GM12878 (cell line): ENCODE results near the gene SMIM28. TPM values are rescaled to one million over a fixed set of nuclear protein-coding genes. Genes with fewer than 3 reads are reported as not detected.
A peak's percentile ranks its signal among the peaks of the same experiment; 100 is the strongest.

Source experiments
- ATF7 ChIP-seq: fragments of 450-650 bp; IDR thresholded peaks from 2 replicates; pipeline ENCODE4 v1.6.1; 2016; ENCODE audit warnings: low read depth, mild to moderate bottlenecking
- CBFB ChIP-seq: IDR thresholded peaks from 2 replicates; pipeline ENCODE4 v1.6.1; 2016; ENCODE audit warnings: antibody characterized with exemption, low read depth
- EGR1 ChIP-seq, 2 experiments: IDR thresholded peaks; 1 replicate in 1 of 2; 2 replicates in 1 of 2; pipeline ENCODE4 v1.6.1; 2011 to 2012; ENCODE audit warnings: low read depth in 2 of 2, low read length in 2 of 2, borderline replicate concordance in 1 of 2, mild to moderate bottlenecking in 1 of 2, moderate library complexity in 1 of 2
- FOS ChIP-seq: IDR thresholded peaks from 3 replicates; pipeline ENCODE4 v1.6.1; 2011; ENCODE audit warnings: borderline replicate concordance; ENCODE audit not compliant: insufficient read length; ENCODE audit errors: extremely low read depth
- IRF4 ChIP-seq: IDR thresholded peaks from 2 replicates; pipeline ENCODE4 v1.6.1; 2011; ENCODE audit warnings: low read depth, low read length
- MEF2A ChIP-seq: IDR thresholded peaks from 2 replicates; pipeline ENCODE4 v1.6.1; 2011; ENCODE audit warnings: low read depth, mild to moderate bottlenecking, low read length, moderate library complexity; ENCODE audit not compliant: insufficient read depth
- MYC ChIP-seq: IDR thresholded peaks from 2 replicates; pipeline ENCODE4 v1.6.1; 2011; ENCODE audit warnings: mild to moderate bottlenecking, low read length, moderate library complexity, inconsistent platforms; ENCODE audit not compliant: insufficient read depth, insufficient replicate concordance, insufficient read length, severe bottlenecking
- NFIC ChIP-seq: IDR thresholded peaks from 2 replicates; pipeline ENCODE4 v1.6.1; 2012; ENCODE audit warnings: low read depth, mild to moderate bottlenecking, inconsistent platforms, low read length, moderate library complexity
- NFYB ChIP-seq: IDR thresholded peaks from 2 replicates; pipeline ENCODE4 v1.6.1; 2011; ENCODE audit warnings: low read depth, mild to moderate bottlenecking, low read length, improper control_type of control experiment, moderate library complexity; ENCODE audit not compliant: insufficient read depth
- NR2F1 ChIP-seq: fragments of 450-650 bp; conservative IDR thresholded peaks from 2 replicates; pipeline ENCODE4 v1.6.1; 2017; ENCODE audit warnings: mild to moderate bottlenecking
- POU2F2 ChIP-seq: IDR thresholded peaks from 3 replicates; pipeline ENCODE4 v1.6.1; 2011; ENCODE audit warnings: low read depth, mild to moderate bottlenecking, low read length, borderline replicate concordance
- SMC3 ChIP-seq: IDR thresholded peaks from 2 replicates; pipeline ENCODE4 v1.6.1; 2011; ENCODE audit warnings: low read length, improper control_type of control experiment, borderline replicate concordance
- SPI1 ChIP-seq: IDR thresholded peaks from 2 replicates; pipeline ENCODE4 v1.6.1; 2011; ENCODE audit warnings: low read depth, mild to moderate bottlenecking, low read length, moderate library complexity, borderline replicate concordance; ENCODE audit not compliant: insufficient read depth
- SREBF2 ChIP-seq: IDR thresholded peaks from 2 replicates; pipeline ENCODE4 v1.6.1; 2012; ENCODE audit warnings: mild to moderate bottlenecking, low read length
- SUZ12 ChIP-seq: fragments of 200-600 bp; sonication (generic); IDR thresholded peaks from one replicate; pipeline ENCODE4 v1.6.1; 2018; ENCODE audit warnings: antibody characterized with exemption, mild to moderate bottlenecking; ENCODE audit not compliant: unreplicated experiment
- TCF12 ChIP-seq: IDR thresholded peaks from 2 replicates; pipeline ENCODE4 v1.6.1; 2011; ENCODE audit warnings: low read depth, mild to moderate bottlenecking, low read length
- polyA plus RNA-seq, 11 experiments: library from polyadenylated mRNA; depleted of rRNA in 4 of 11; unstranded in 6 of 11; stranded (reverse) in 5 of 11; fragments of >200 nt; fragmentation: Nextera tagmentation in 4 of 11; fragmentation: Illumina TruSeq in 1 of 11; extraction: Ambion mirVana in 4 of 11; extraction: Trizol in 1 of 11; gene quantifications; 1 replicate in 1 of 11; 2 replicates in 10 of 11; pipeline versions ENCODE4 v1.2.1 to v1.2.3, GENCODE V29; 2011 to 2016; ENCODE audit warnings: inconsistent platforms in 2 of 11, missing spikeins in 2 of 11, low read depth in 1 of 11
- total RNA-seq, 4 experiments: library from RNA; depleted of rRNA in 3 of 4; stranded (reverse); fragments of >200 nt in 3 of 4; fragmentation: Illumina TruSeq in 1 of 4; extraction: Trizol in 1 of 4; gene quantifications; 2 replicates each; pipeline versions ENCODE4 v1.2.1 to v1.2.3, GENCODE V29; 2013 to 2021
- TF ChIP-seq, protein P1 (sequence below): IDR thresholded peaks from 2 replicates; pipeline ENCODE4 v1.6.1; 2012; ENCODE audit warnings: low read depth, low read length, improper control_type of control experiment
- TF ChIP-seq, protein P2 (sequence below): fragments of 450-650 bp; IDR thresholded peaks from 2 replicates; pipeline ENCODE4 v1.6.1; 2016; ENCODE audit warnings: mild to moderate bottlenecking
- TF ChIP-seq, protein P3 (sequence below): IDR thresholded peaks from 2 replicates; pipeline ENCODE4 v1.6.1; 2012; ENCODE audit warnings: low read depth, low read length, improper control_type of control experiment
- TF ChIP-seq, protein P4 (sequence below): fragments of 450-650 bp; IDR thresholded peaks from 2 replicates; pipeline ENCODE4 v1.6.1; 2016; ENCODE audit warnings: mild to moderate bottlenecking
- TF ChIP-seq, protein P5 (sequence below): fragments of 450-650 bp; IDR thresholded peaks from 2 replicates; pipeline ENCODE4 v1.6.1; 2016; ENCODE audit warnings: mild to moderate bottlenecking, moderate library complexity, borderline replicate concordance

The SMIM28 gene
- total and polyA plus RNA-seq, 10 of the 15 experiments (the other 5 are each of a cell fraction or from before 2014, with no cell fraction given) = not detected

DNA sequence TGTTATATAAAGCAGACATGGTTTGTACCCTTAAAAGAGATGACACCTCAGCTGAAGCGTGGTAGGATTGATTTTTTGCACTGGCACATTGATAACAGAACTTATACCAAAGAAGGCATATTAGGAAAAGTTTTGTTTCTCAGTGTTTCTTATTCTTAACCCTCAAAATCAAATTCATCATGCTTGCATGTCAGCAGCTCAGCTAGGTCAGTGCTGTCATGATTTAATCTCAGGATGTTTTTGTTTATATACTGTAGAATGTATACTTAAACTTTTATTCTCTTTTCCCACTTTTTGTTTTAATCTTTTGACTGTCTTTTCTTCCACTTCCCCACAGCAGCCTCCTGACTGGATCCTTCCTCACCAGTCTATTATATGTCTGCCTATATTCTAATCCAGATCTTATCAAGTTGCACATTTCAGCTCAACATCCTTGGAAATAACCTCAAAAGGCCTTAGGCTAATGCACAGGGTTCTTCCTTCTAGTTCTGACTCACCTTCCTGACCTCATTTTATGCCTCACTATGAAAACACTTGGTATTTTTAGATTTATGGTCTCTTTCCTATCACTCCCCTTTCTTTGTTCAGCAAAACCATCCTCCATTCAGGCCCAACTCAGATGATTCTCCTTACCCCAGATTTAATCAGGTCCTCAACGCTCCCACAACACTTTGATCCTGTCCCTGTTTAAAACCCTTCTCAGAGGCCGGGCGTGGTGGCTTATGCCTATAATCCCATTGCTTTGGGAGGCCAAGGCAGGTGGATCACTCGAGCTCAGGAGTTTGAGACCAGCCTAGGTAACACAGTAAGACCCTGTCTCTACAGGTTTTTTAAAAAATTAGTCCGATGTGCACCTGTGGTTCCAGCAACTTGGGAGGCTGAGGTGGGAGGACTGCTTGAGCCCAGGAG is 33.5 kb downstream of the SMIM28 start (continued):
- TF ChIP-seq, protein P1, sequence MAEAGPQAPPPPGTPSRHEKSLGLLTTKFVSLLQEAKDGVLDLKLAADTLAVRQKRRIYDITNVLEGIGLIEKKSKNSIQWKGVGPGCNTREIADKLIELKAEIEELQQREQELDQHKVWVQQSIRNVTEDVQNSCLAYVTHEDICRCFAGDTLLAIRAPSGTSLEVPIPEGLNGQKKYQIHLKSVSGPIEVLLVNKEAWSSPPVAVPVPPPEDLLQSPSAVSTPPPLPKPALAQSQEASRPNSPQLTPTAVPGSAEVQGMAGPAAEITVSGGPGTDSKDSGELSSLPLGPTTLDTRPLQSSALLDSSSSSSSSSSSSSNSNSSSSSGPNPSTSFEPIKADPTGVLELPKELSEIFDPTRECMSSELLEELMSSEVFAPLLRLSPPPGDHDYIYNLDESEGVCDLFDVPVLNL = no peak
- TF ChIP-seq POU2F2 (0 out of 3 replicates have a peak, but pooled peaks have one; percentile 14), CBFB (no peak), NFYB (no peak), NFIC (peak; percentile 78; the same call in 1 of the 2 replicates), EGR1 (IDR thresholded peaks at IDR 0.05; ENCODE audit: borderline replicate concordance in 1 of 2, low read depth in 2 of 2, low read length in 2 of 2) (no peak), SPI1 (no peak), TCF12 (no peak), MEF2A (peak; percentile 87), IRF4 (peak; percentile 68; the same call in 1 of the 2 replicates), MYC (no peak), FOS (no peak), SUZ12 (no peak), SMC3 (no peak), SREBF2 (no peak), NR2F1 (no peak), ATF7 (0 out of 2 replicates have a peak, but pooled peaks have one; percentile 23)
- TF ChIP-seq, protein P2, sequence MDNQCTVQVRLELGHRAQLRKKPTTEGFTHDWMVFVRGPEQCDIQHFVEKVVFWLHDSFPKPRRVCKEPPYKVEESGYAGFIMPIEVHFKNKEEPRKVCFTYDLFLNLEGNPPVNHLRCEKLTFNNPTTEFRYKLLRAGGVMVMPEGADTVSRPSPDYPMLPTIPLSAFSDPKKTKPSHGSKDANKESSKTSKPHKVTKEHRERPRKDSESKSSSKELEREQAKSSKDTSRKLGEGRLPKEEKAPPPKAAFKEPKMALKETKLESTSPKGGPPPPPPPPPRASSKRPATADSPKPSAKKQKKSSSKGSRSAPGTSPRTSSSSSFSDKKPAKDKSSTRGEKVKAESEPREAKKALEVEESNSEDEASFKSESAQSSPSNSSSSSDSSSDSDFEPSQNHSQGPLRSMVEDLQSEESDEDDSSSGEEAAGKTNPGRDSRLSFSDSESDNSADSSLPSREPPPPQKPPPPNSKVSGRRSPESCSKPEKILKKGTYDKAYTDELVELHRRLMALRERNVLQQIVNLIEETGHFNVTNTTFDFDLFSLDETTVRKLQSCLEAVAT = no peak
- TF ChIP-seq, protein P3, sequence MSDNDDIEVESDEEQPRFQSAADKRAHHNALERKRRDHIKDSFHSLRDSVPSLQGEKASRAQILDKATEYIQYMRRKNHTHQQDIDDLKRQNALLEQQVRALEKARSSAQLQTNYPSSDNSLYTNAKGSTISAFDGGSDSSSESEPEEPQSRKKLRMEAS = no peak
- TF ChIP-seq, protein P4, sequence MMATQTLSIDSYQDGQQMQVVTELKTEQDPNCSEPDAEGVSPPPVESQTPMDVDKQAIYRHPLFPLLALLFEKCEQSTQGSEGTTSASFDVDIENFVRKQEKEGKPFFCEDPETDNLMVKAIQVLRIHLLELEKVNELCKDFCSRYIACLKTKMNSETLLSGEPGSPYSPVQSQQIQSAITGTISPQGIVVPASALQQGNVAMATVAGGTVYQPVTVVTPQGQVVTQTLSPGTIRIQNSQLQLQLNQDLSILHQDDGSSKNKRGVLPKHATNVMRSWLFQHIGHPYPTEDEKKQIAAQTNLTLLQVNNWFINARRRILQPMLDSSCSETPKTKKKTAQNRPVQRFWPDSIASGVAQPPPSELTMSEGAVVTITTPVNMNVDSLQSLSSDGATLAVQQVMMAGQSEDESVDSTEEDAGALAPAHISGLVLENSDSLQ = no peak
- TF ChIP-seq, protein P5, sequence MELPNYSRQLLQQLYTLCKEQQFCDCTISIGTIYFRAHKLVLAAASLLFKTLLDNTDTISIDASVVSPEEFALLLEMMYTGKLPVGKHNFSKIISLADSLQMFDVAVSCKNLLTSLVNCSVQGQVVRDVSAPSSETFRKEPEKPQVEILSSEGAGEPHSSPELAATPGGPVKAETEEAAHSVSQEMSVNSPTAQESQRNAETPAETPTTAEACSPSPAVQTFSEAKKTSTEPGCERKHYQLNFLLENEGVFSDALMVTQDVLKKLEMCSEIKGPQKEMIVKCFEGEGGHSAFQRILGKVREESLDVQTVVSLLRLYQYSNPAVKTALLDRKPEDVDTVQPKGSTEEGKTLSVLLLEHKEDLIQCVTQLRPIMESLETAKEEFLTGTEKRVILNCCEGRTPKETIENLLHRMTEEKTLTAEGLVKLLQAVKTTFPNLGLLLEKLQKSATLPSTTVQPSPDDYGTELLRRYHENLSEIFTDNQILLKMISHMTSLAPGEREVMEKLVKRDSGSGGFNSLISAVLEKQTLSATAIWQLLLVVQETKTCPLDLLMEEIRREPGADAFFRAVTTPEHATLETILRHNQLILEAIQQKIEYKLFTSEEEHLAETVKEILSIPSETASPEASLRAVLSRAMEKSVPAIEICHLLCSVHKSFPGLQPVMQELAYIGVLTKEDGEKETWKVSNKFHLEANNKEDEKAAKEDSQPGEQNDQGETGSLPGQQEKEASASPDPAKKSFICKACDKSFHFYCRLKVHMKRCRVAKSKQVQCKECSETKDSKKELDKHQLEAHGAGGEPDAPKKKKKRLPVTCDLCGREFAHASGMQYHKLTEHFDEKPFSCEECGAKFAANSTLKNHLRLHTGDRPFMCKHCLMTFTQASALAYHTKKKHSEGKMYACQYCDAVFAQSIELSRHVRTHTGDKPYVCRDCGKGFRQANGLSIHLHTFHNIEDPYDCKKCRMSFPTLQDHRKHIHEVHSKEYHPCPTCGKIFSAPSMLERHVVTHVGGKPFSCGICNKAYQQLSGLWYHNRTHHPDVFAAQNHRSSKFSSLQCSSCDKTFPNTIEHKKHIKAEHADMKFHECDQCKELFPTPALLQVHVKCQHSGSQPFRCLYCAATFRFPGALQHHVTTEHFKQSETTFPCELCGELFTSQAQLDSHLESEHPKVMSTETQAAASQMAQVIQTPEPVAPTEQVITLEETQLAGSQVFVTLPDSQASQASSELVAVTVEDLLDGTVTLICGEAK = no peak
